HL-60 (cell line): Measurements from ENCODE around the gene ENTPD6.

ENCODE experiments used
- CTCF ChIP-seq: IDR thresholded peaks from one replicate; pipeline ENCODE4 v1.5.1; 2011; ENCODE audit warnings: low read length, control low read depth, inconsistent platforms; ENCODE audit not compliant: insufficient read depth
- GABPA ChIP-seq: IDR thresholded peaks from 2 replicates; pipeline ENCODE4 v1.6.1; 2012; ENCODE audit warnings: low read depth
- POLR2AphosphoS5 ChIP-seq: IDR thresholded peaks from 2 replicates; pipeline ENCODE4 v1.6.1; 2012; ENCODE audit warnings: low read depth

- TF ChIP-seq CTCF (no peak), GABPA (no peak), POLR2AphosphoS5 (no peak)
Observed at GRCh38 chr20:25233016-25233772, 37.7 kb downstream of the ENTPD6 start.
